ENCODE measurements around the gene SAMD13.

Gene SAMD13

GRCh38 chr1:84298328-84298683, 3.2 kb upstream of the SAMD13 start:
- peak overlapping the region; percentile 98 for H3K4me2 ChIP-seq (ENCODE audit: low read depth, low read length, poor library complexity, severe bottlenecking)
- H3K4me3 ChIP-seq (ENCODE audit: insufficient read depth, low read length, poor library complexity, severe bottlenecking), result peak overlapping the region; percentile 92
- H3K79me2 ChIP-seq (ENCODE audit: insufficient read depth, low read length), result no peaks in the 10 kb centered on the region
- no peaks in the 10 kb centered on the region for H3K36me3 ChIP-seq (ENCODE audit: low read length)
- H3K27me3 ChIP-seq (ENCODE audit: low read length), result no peaks in the 10 kb centered on the region
- H3F3A ChIP-seq (ENCODE audit: insufficient read depth), result peaks cover 22% of the 10 kb centered on the region
- peak overlapping the region; percentile 91 for H3K9ac ChIP-seq (ENCODE audit: low read length)
- no peaks in the 10 kb centered on the region for H3K9me2 ChIP-seq (replicated peaks; ENCODE audit: insufficient read depth, low read length)
- H2AFZ ChIP-seq (ENCODE audit: low read depth, low read length, severe bottlenecking), result peak overlapping the region; percentile 92
- H3K27ac ChIP-seq (ENCODE audit: low read depth, low read length), result peak overlapping the region; percentile 52
- no peaks in the 10 kb centered on the region for H4K20me1 ChIP-seq (ENCODE audit: low read depth, low read length)
- no peaks in the 10 kb centered on the region; the same call in 1 of the 2 replicates for H3K9me3 ChIP-seq (ENCODE audit: insufficient read depth, low read length)
- no peak for TF ChIP-seq EZH2phosphoT487 (conservative IDR thresholded peaks at IDR 0.05; ENCODE audit: low read length)
- TF ChIP-seq CTCF (IDR thresholded peaks at IDR 0.05; ENCODE audit: insufficient read depth, low read length, poor library complexity, severe bottlenecking), result no peak

GRCh38 chr1:84298684-84299535, 2.6 kb upstream of the SAMD13 start:
- H4K20me1 ChIP-seq (ENCODE audit: low read depth, low read length), result no peaks in the 10 kb centered on the region
- H3K9me3 ChIP-seq (ENCODE audit: insufficient read depth, low read length), result no peaks in the 10 kb centered on the region; the same call in 1 of the 2 replicates
- H3K27me3 ChIP-seq (ENCODE audit: low read length), result no peaks in the 10 kb centered on the region
- peak overlapping the region; percentile 92 for H3K4me3 ChIP-seq (ENCODE audit: insufficient read depth, low read length, poor library complexity, severe bottlenecking)
- H3K9me2 ChIP-seq (replicated peaks; ENCODE audit: insufficient read depth, low read length), result no peaks in the 10 kb centered on the region
- TF ChIP-seq EZH2phosphoT487 (conservative IDR thresholded peaks at IDR 0.05; ENCODE audit: low read length), result no peak
- TF ChIP-seq CTCF (IDR thresholded peaks at IDR 0.05; ENCODE audit: insufficient read depth, low read length, poor library complexity, severe bottlenecking), result no peak
- H3K36me3 ChIP-seq (ENCODE audit: low read length), result no peaks in the 10 kb centered on the region
- no peaks in the 10 kb centered on the region for H3K79me2 ChIP-seq (ENCODE audit: insufficient read depth, low read length)
- peak overlapping the region; percentile 91 for H3K9ac ChIP-seq (ENCODE audit: low read length)
- H2AFZ ChIP-seq (ENCODE audit: low read depth, low read length, severe bottlenecking), result peak overlapping the region; percentile 92
- peaks cover 28% of the 10 kb centered on the region for H3F3A ChIP-seq (ENCODE audit: insufficient read depth)
- H3K4me2 ChIP-seq (ENCODE audit: low read depth, low read length, poor library complexity, severe bottlenecking), result peak overlapping the region; percentile 98
- peak overlapping the region; percentile 52 for H3K27ac ChIP-seq (ENCODE audit: low read depth, low read length)

- Histone ChIP-seq H3K9me3 (ENCODE audit: insufficient read depth, low read length) (no peaks in the 10 kb centered on the region; the same call in 1 of the 2 replicates), H3F3A (ENCODE audit: insufficient read depth) (peaks cover 33% of the 10 kb centered on the region), H3K9ac (ENCODE audit: low read length) (peak overlapping the region; percentile 91), H3K36me3 (ENCODE audit: low read length) (no peaks in the 10 kb centered on the region), H3K4me2 (ENCODE audit: low read depth, low read length, poor library complexity, severe bottlenecking) (peak overlapping the region; percentile 98), H2AFZ (ENCODE audit: low read depth, low read length, severe bottlenecking) (peak overlapping the region; percentile 30), H3K79me2 (ENCODE audit: insufficient read depth, low read length) (no peaks in the 10 kb centered on the region), H3K27ac (ENCODE audit: low read depth, low read length) (peak overlapping the region; percentile 79), H3K4me3 (ENCODE audit: insufficient read depth, low read length, poor library complexity, severe bottlenecking) (peak overlapping the region; percentile 92), H3K27me3 (ENCODE audit: low read length) (no peaks in the 10 kb centered on the region), H4K20me1 (ENCODE audit: low read depth, low read length) (no peaks in the 10 kb centered on the region), H3K9me2 (replicated peaks; ENCODE audit: insufficient read depth, low read length) (no peaks in the 10 kb centered on the region)
- TF ChIP-seq CTCF (IDR thresholded peaks at IDR 0.05; ENCODE audit: insufficient read depth, low read length, poor library complexity, severe bottlenecking), result no peak
- TF ChIP-seq EZH2phosphoT487 (conservative IDR thresholded peaks at IDR 0.05; ENCODE audit: low read length), result no peak
Measured at GRCh38 chr1:84299536-84300170, 1.9 kb upstream of the SAMD13 start.

Data from SU-DHL-6 (cell line).